ENCODE measurements around the gene CC2D2B. TPM values are rescaled to one million over a fixed set of nuclear protein-coding genes. Genes with fewer than 3 reads are reported as not detected.
A peak's percentile ranks its signal among the peaks of the same experiment; 100 is the strongest.

Gene CC2D2B
- total RNA-seq, 1 experiment from 2014 or later: 0.21 TPM

DNA sequence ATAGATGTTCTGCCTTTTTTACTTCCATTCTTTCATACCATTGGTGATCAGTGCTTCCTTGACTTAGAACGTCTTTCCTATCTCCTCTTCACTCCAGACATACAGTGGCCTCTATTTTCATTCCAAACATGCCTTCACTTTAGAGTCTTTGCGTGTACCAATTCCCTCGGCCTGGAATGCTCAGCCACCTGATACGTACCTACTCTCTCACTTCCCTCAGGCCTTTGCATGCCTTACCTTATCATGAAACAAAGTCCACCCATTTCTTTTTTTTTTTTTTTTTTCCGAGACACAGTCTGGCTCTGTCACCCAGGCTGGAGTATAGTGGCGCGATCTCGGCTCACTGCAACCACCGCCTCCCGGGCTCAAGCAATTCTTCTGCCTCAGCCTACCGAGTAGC is 133.4 kb downstream of the CC2D2B start:
- Histone ChIP-seq H3K27ac (ENCODE audit: low read length) (no peak overlapping the region), H3K27me3 (ENCODE audit: control insufficient read depth, insufficient read depth, low read length) (peaks cover 8% of the 10 kb centered on the region), H3K9me3 (ENCODE audit: control insufficient read depth, insufficient read depth, low read depth, low read length) (no peaks in the 10 kb centered on the region), H3K4me3 (ENCODE audit: low read depth in 2 of 2, low read length in 2 of 2) (no peak overlapping the region), H3K36me3 (ENCODE audit: control insufficient read depth, insufficient read depth, low read length) (no peaks in the 10 kb centered on the region), H3K4me1 (ENCODE audit: control insufficient read depth, insufficient read depth, low read length) (peaks cover 16% of the 10 kb centered on the region)
- ATAC-seq (no peak), DNase-seq (ENCODE audit: low read depth, low spot score) (no peak)
- CTCF ChIA-PET: interaction anchor here (0.7 kb wide), 1 partner anchor 795 kb away, joined by 7 read pairs; no protein-coding TSS in a partner anchor
- POLR2A ChIA-PET: no interaction called here
- TF ChIP-seq, protein P1, sequence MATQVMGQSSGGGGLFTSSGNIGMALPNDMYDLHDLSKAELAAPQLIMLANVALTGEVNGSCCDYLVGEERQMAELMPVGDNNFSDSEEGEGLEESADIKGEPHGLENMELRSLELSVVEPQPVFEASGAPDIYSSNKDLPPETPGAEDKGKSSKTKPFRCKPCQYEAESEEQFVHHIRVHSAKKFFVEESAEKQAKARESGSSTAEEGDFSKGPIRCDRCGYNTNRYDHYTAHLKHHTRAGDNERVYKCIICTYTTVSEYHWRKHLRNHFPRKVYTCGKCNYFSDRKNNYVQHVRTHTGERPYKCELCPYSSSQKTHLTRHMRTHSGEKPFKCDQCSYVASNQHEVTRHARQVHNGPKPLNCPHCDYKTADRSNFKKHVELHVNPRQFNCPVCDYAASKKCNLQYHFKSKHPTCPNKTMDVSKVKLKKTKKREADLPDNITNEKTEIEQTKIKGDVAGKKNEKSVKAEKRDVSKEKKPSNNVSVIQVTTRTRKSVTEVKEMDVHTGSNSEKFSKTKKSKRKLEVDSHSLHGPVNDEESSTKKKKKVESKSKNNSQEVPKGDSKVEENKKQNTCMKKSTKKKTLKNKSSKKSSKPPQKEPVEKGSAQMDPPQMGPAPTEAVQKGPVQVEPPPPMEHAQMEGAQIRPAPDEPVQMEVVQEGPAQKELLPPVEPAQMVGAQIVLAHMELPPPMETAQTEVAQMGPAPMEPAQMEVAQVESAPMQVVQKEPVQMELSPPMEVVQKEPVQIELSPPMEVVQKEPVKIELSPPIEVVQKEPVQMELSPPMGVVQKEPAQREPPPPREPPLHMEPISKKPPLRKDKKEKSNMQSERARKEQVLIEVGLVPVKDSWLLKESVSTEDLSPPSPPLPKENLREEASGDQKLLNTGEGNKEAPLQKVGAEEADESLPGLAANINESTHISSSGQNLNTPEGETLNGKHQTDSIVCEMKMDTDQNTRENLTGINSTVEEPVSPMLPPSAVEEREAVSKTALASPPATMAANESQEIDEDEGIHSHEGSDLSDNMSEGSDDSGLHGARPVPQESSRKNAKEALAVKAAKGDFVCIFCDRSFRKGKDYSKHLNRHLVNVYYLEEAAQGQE (IDR thresholded peaks at IDR 0.05; ENCODE audit: insufficient read depth in 1 of 2, low read depth in 2 of 2, low read length in 1 of 2): no peak
- TF ChIP-seq, protein P2, sequence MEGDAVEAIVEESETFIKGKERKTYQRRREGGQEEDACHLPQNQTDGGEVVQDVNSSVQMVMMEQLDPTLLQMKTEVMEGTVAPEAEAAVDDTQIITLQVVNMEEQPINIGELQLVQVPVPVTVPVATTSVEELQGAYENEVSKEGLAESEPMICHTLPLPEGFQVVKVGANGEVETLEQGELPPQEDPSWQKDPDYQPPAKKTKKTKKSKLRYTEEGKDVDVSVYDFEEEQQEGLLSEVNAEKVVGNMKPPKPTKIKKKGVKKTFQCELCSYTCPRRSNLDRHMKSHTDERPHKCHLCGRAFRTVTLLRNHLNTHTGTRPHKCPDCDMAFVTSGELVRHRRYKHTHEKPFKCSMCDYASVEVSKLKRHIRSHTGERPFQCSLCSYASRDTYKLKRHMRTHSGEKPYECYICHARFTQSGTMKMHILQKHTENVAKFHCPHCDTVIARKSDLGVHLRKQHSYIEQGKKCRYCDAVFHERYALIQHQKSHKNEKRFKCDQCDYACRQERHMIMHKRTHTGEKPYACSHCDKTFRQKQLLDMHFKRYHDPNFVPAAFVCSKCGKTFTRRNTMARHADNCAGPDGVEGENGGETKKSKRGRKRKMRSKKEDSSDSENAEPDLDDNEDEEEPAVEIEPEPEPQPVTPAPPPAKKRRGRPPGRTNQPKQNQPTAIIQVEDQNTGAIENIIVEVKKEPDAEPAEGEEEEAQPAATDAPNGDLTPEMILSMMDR (IDR thresholded peaks at IDR 0.05): no peak
- TF ChIP-seq POLR2AphosphoS5 (IDR thresholded peaks at IDR 0.05; ENCODE audit: low read depth, low read length) (no peak), SIN3A (IDR thresholded peaks at IDR 0.05; ENCODE audit: borderline replicate concordance, insufficient read depth, low read depth, low read length) (no peak), TCF7L2 (IDR thresholded peaks at IDR 0.05; ENCODE audit: low read depth, low read length) (no peak)
- intact Hi-C loops (cut with micrococcal nuclease; ENCODE audit: unreplicated experiment): no loop called here
- no TSS peak for BruUV-seq (replicated peaks)
- in situ Hi-C loops (cut with HindIII; ENCODE audit: low pct_unique_long_range_greater_than_20kb, low sequenced_read_pairs): no loop called here

GRCh38 chr10:96043033-96043892 is 135.5 kb downstream of the CC2D2B start, which contains the start of gene CCNJ:
CCNJ (plus strand) TSS chr10:96043583; CDS start chr10:96044394, 811 bp downstream.
- peak within 1 kb of the TSS; percentile 89 for H3K27ac ChIP-seq (ENCODE audit: low read length)
- no TSS peak for BruUV-seq (replicated peaks)
- H3K4me1 ChIP-seq (ENCODE audit: control insufficient read depth, insufficient read depth, low read length): peaks cover 19% of the 10 kb centered on the region
- POLR2A ChIA-PET: no interaction called here
- ATAC-seq: peak; percentile 97
- H3K36me3 ChIP-seq (ENCODE audit: control insufficient read depth, insufficient read depth, low read length): no peaks in the 10 kb centered on the region
- intact Hi-C loops (cut with micrococcal nuclease; ENCODE audit: unreplicated experiment): no loop called here
- in situ Hi-C loops (cut with HindIII; ENCODE audit: low pct_unique_long_range_greater_than_20kb, low sequenced_read_pairs): no loop called here
- TF ChIP-seq POLR2AphosphoS5 (IDR thresholded peaks at IDR 0.05; ENCODE audit: low read depth, low read length) (peak; percentile 92), SIN3A (IDR thresholded peaks at IDR 0.05; ENCODE audit: borderline replicate concordance, insufficient read depth, low read depth, low read length) (peak; percentile 54; the same call in 1 of the 2 replicates), TCF7L2 (IDR thresholded peaks at IDR 0.05; ENCODE audit: low read depth, low read length) (peak; percentile 96)
- TF ChIP-seq, protein P1 (IDR thresholded peaks at IDR 0.05; ENCODE audit: insufficient read depth in 1 of 2, low read depth in 2 of 2, low read length in 1 of 2): no peak
- TF ChIP-seq, protein P2 (IDR thresholded peaks at IDR 0.05): peak; percentile 38
- CTCF ChIA-PET: interaction anchor here (0.6 to 0.7 kb wide), 2 partner anchors 22 to 119 kb away, joined by 5 to 13 read pairs; no protein-coding TSS in a partner anchor
- no peak for DNase-seq (ENCODE audit: low read depth, low spot score)
- peaks cover 2% of the 10 kb centered on the region for H3K27me3 ChIP-seq (ENCODE audit: control insufficient read depth, insufficient read depth, low read length)
- H3K9me3 ChIP-seq (ENCODE audit: control insufficient read depth, insufficient read depth, low read depth, low read length): no peaks in the 10 kb centered on the region
- H3K4me3 ChIP-seq (ENCODE audit: low read depth in 2 of 2, low read length in 2 of 2): peak within 1 kb of the TSS; percentile 88 to 90

Measured in Panc1 (cell line).